ENCODE measurements around the gene FAM184B.
"Not testable (repeated sequence)": the region's sequence is repeated elsewhere in the genome, so short reads cannot be mapped to it uniquely, and the experiment has no call there.

The FAM184B gene

GRCh38 chr4:17718471-17718870 lies 63.0 kb downstream of the FAM184B start:
- no peak overlapping the region for H3K4me3 Mint-ChIP-seq
- H3K36me3 Mint-ChIP-seq = no peaks in the 10 kb centered on the region

GRCh38 chr4:17717301-17717700 lies 64.1 kb downstream of the FAM184B start:
- no peak for ATAC-seq (replicated peaks)
- Mint-ChIP-seq H3K27ac (no peak overlapping the region), H3K27me3 (peaks cover 0 to 6% of the 10 kb centered on the region in 2 donors), H3K4me1 (no peaks in the 10 kb centered on the region), H3K4me3 (no peak overlapping the region), H3K36me3 (no peaks in the 10 kb centered on the region), H3K9me3 (no peaks in the 10 kb centered on the region)
- no peak for DNase-seq

More at GRCh38 chr4:17718471-17718870, 63.0 kb downstream of the FAM184B start:
- ATAC-seq (replicated peaks) (no peak), DNase-seq (no peak)
- Mint-ChIP-seq H3K27ac (no peak overlapping the region), H3K27me3 (peaks cover 0 to 6% of the 10 kb centered on the region in 2 donors), H3K9me3 (no peaks in the 10 kb centered on the region), H3K4me1 (no peaks in the 10 kb centered on the region)

- Mint-ChIP-seq H3K4me1 (no peaks in the 10 kb centered on the region), H3K9me3 (no peaks in the 10 kb centered on the region), H3K36me3 (no peaks in the 10 kb centered on the region), H3K27me3 (peaks cover 3 to 10% of the 10 kb centered on the region in 2 donors), H3K27ac (no peak overlapping the region), H3K4me3 (no peak overlapping the region)
- no peak for ATAC-seq (replicated peaks)
- no peak for DNase-seq
Observed at GRCh38 chr4:17715511-17715910, 65.9 kb downstream of the FAM184B start.

- Mint-ChIP-seq H3K36me3 (no peaks in the 10 kb centered on the region), H3K27me3 (peaks cover 4 to 10% of the 10 kb centered on the region in 2 donors), H3K27ac (no peak overlapping the region), H3K4me3 (no peak overlapping the region), H3K9me3 (no peaks in the 10 kb centered on the region), H3K4me1 (no peaks in the 10 kb centered on the region)
- DNase-seq (no peak), ATAC-seq (replicated peaks) (no peak)
Observed at GRCh38 chr4:17713779-17714178, 67.6 kb downstream of the FAM184B start.

GRCh38 chr4:17712166-17712565 lies 69.3 kb downstream of the FAM184B start:
- ATAC-seq (replicated peaks) (no peak), DNase-seq (no peak)
- no peaks in the 10 kb centered on the region for H3K9me3 Mint-ChIP-seq
- H3K4me1 Mint-ChIP-seq = no peaks in the 10 kb centered on the region
- H3K36me3 Mint-ChIP-seq = no peaks in the 10 kb centered on the region
- H3K27me3 Mint-ChIP-seq = peaks cover 4 to 5% of the 10 kb centered on the region in 2 donors
- H3K4me3 Mint-ChIP-seq = no peak overlapping the region
- no peak overlapping the region for H3K27ac Mint-ChIP-seq

GRCh38 chr4:17711206-17711605 lies 70.2 kb downstream of the FAM184B start:
- not testable (repeated sequence) for H3K4me1 Mint-ChIP-seq; ATAC-seq (replicated peaks); H3K9me3 Mint-ChIP-seq; H3K36me3 Mint-ChIP-seq; DNase-seq; H3K4me3 Mint-ChIP-seq; H3K27ac Mint-ChIP-seq; H3K27me3 Mint-ChIP-seq

GRCh38 chr4:17709763-17710068 lies 71.7 kb downstream of the FAM184B start:
- Mint-ChIP-seq H3K4me1 (no peaks in the 10 kb centered on the region), H3K9me3 (no peaks in the 10 kb centered on the region), H3K4me3 (no peak overlapping the region), H3K27ac (no peak overlapping the region), H3K36me3 (no peaks in the 10 kb centered on the region), H3K27me3 (peaks cover 4 to 5% of the 10 kb centered on the region in 2 donors)
- ATAC-seq (replicated peaks) (no peak), DNase-seq (no peak)

GRCh38 chr4:17708992-17709762 lies 72.2 kb downstream of the FAM184B start:
- Mint-ChIP-seq H3K27me3 (peaks cover 4 to 5% of the 10 kb centered on the region in 2 donors), H3K36me3 (no peaks in the 10 kb centered on the region), H3K9me3 (no peaks in the 10 kb centered on the region), H3K4me3 (no peak overlapping the region), H3K4me1 (no peaks in the 10 kb centered on the region), H3K27ac (no peak overlapping the region)
- DNase-seq = no peak
- no peak for ATAC-seq (replicated peaks)

GRCh38 chr4:17707671-17708070 lies 73.8 kb downstream of the FAM184B start:
- Mint-ChIP-seq H3K4me1 (no peaks in the 10 kb centered on the region), H3K4me3 (no peak overlapping the region), H3K9me3 (no peaks in the 10 kb centered on the region), H3K27me3 (peaks cover 5 to 7% of the 10 kb centered on the region in 2 donors), H3K36me3 (no peaks in the 10 kb centered on the region), H3K27ac (no peak overlapping the region)
- ATAC-seq (replicated peaks) (no peak), DNase-seq (no peak)

GRCh38 chr4:17705107-17705506 lies 76.3 kb downstream of the FAM184B start:
- no peak for DNase-seq
- H3K27ac Mint-ChIP-seq = no peak overlapping the region

GRCh38 chr4:17704020-17704650 lies 77.3 kb downstream of the FAM184B start:
- Mint-ChIP-seq H3K27ac (no peak overlapping the region), H3K4me1 (no peaks in the 10 kb centered on the region), H3K9me3 (peaks cover 7 to 11% of the 10 kb centered on the region in 2 donors), H3K4me3 (no peak overlapping the region), H3K27me3 (peaks cover 0 to 3% of the 10 kb centered on the region in 2 donors), H3K36me3 (peaks cover 0 to 4% of the 10 kb centered on the region in 2 donors)
- no peak for DNase-seq
- no peak for ATAC-seq (replicated peaks)

More at GRCh38 chr4:17705107-17705506, 76.3 kb downstream of the FAM184B start:
- H3K27me3 Mint-ChIP-seq = peaks cover 0 to 3% of the 10 kb centered on the region in 2 donors
- no peak for ATAC-seq (replicated peaks)
- no peaks in the 10 kb centered on the region for H3K36me3 Mint-ChIP-seq
- no peaks in the 10 kb centered on the region for H3K4me1 Mint-ChIP-seq
- peaks cover 0 to 3% of the 10 kb centered on the region in 2 donors for H3K9me3 Mint-ChIP-seq
- no peak overlapping the region for H3K4me3 Mint-ChIP-seq

- H3K4me3 Mint-ChIP-seq = no peak overlapping the region
- H3K36me3 Mint-ChIP-seq = peaks cover 0 to 6% of the 10 kb centered on the region in 2 donors
- H3K9me3 Mint-ChIP-seq = peaks cover 12 to 17% of the 10 kb centered on the region in 2 donors
- H3K4me1 Mint-ChIP-seq = no peaks in the 10 kb centered on the region
- DNase-seq (no peak), ATAC-seq (replicated peaks) (no peak)
- H3K27me3 Mint-ChIP-seq = peaks cover 0 to 3% of the 10 kb centered on the region in 2 donors
- H3K27ac Mint-ChIP-seq = no peak overlapping the region
Observed at GRCh38 chr4:17702641-17703040, 78.8 kb downstream of the FAM184B start.

- Mint-ChIP-seq H3K9me3 (peaks cover 12 to 17% of the 10 kb centered on the region in 2 donors), H3K27me3 (peaks cover 3 to 5% of the 10 kb centered on the region in 2 donors), H3K4me3 (no peak overlapping the region), H3K36me3 (peaks cover 0 to 6% of the 10 kb centered on the region in 2 donors), H3K27ac (no peak overlapping the region), H3K4me1 (no peaks in the 10 kb centered on the region)
- DNase-seq (no peak), ATAC-seq (replicated peaks) (no peak)
Observed at GRCh38 chr4:17701882-17702281, 79.5 kb downstream of the FAM184B start.

GRCh38 chr4:17701138-17701839 lies 80.1 kb downstream of the FAM184B start:
- peaks cover 12 to 17% of the 10 kb centered on the region in 2 donors for H3K9me3 Mint-ChIP-seq
- no peaks in the 10 kb centered on the region for H3K4me1 Mint-ChIP-seq
- peaks cover 0 to 6% of the 10 kb centered on the region in 2 donors for H3K36me3 Mint-ChIP-seq
- DNase-seq = no peak
- no peak overlapping the region for H3K27ac Mint-ChIP-seq
- H3K4me3 Mint-ChIP-seq = no peak overlapping the region
- no peak for ATAC-seq (replicated peaks)
- H3K27me3 Mint-ChIP-seq = peaks cover 8 to 9% of the 10 kb centered on the region in 2 donors

Measured in stimulated activated naive B cell treated with anti-CD40 and anti-IgM and Interleukin-4, amounts not matched to agents 10 μg/mL and 1 μg/mL and 100 μg/mL, for 72 hours (primary cell).